GM19023 (cell line): ENCODE data around the gene UPF1.
A peak's percentile ranks its signal among the peaks of the same experiment; 100 is the strongest.

Experiments used
- ATAC-seq: cut with Tn5 transposase; IDR thresholded peaks from one replicate; pipeline ENCODE4 v1.9.1; 2021; ENCODE audit warnings: mild to moderate bottlenecking, moderate library complexity; ENCODE audit not compliant: unreplicated experiment

The UPF1 gene

DNA sequence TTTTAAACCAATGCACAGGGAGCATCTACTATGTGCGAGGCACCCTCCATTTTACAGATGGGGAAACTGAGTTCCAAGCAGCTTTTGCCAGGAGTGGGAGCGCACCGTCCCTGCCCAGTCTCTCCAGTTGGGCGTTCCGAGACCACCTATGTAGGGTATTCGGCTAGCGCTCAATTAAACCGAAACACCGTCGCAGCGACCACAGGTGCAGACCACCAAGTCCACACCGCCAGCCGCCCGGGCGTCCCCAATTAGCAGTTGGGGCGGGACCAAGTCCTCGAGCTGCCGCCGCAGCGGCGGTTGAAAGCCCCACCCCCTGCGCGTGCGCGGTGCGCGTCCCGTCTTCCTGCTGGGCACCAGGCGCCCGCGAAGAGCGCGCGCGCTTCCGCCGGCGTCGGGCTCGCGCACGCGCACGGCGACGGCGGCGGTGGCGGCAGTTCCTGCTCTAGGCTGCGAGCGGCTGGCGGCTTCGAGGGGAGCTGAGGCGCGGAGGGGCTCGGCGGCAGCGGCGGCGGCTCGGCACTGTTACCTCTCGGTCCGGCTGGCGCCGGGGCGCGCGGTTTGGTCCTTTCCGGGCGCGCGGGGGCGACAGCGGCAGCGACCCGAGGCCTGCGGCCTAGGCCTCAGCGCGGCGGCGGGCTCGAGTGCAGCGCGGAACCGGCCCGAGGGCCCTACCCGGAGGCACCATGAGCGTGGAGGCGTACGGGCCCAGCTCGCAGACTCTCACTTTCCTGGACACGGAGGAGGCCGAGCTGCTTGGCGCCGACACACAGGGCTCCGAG lies at the start of gene UPF1:
TSS of gene UPF1 (plus strand) at position 436 of the 782 bp plus-strand sequence. CDS start at position 687, 251 bp downstream.
- ATAC-seq = peak; percentile 70

DNA sequence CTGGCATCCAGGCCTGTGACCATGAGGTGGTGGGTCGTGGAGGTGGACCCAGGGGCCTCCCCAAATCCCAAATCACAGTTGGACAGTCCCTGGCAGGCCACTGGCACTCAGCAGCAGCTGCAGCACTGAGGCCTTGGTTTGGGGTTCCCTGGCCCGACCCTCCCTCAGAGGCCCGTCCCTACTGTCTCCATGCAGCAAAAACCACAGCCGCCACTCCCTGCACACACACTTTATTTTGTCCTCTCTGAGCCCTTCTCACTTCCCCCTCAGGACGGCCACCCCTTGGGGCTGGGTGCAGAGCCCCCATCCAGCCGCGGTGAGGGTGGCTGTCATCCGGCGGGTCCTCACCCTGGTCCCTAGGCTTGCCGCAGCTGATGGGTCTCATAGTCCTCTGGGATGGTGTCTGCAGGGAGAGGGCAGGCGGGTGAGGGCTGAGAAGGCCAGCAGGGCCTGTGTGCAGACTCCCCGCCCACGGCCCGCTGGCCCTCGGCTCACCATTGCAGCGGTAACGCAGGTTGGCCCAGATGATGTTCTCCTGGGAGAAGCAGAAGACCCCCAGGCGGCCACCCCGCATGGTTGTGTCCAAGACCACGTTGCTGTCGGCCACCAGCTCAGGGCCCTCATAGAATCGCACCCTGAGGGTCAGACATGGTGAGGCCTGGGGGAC lies 49.1 kb upstream of the UPF1 start:
- no peak for ATAC-seq

DNA sequence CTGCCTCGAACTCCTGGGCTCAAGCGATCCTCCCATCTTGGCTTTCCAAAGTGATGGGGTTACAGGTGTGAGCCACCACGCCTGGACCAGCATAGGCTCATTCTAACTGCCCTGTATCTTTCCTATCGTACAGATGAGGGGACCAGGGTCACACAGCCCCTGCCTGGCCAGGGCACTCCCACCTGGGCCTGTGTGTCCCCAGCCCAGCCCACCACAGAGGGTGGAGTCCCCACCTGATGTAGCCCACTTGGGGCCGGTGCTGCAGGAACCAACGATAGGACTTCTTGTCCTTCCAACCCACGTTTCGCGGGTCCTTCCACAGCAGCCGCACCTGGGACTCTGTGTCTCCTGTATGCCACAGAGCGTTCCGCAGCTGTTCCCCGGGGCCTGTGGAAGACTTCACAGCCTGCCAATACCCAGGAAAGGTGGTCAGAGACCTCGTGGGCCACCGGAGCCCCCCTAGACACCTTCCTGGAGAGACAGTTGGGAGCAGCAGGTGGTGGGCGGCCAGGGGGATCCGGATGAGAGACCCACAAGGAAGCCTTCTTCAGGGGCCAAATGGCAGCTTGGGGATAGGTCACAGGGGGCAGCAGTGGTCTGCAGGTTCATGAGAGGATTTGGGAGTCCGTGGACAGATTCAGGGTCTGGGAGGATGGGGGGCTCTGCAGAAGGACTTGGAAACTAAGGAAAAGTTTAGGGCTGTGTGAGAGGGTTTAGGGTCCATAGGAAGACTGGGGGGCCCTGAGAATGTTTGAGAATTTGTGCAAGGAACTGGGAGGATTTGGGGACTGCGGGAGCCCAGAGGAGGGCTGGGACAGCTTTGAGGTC lies 47.6 kb upstream of the UPF1 start:
- no peak for ATAC-seq

GRCh38 chr19:18784786-18785120 lies 47.0 kb upstream of the UPF1 start:
- no peak for ATAC-seq

- no peak for ATAC-seq
These were observed 46.3 kb upstream of the UPF1 start for GRCh38 chr19:18785179-18786124.

- no peak for ATAC-seq
These were observed 43.0 kb upstream of the UPF1 start for GRCh38 chr19:18788529-18789421.

DNA sequence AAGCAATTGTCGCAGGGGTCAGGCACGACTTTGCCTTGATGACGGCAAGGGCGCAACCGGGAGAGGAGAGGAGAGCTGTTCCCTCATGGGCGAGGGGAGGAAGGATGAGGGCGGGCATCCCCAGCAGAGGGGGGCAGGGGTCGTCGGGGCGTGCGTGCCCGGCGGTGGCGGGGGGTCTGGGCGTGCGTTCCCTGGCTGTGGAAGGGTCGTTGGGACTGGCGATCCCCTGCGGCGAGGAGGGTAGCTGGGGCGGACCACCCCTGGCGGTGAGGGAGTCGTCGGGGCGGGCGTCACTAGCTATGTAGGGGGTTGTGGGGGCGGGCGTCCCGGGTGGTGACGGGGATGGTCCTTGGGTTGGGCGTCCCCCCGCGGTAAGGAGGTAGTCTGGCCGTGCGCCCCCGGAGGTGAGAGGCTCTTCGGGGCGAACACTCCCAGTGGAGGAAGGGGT lies 42.3 kb upstream of the UPF1 start:
- ATAC-seq = no peak

DNA sequence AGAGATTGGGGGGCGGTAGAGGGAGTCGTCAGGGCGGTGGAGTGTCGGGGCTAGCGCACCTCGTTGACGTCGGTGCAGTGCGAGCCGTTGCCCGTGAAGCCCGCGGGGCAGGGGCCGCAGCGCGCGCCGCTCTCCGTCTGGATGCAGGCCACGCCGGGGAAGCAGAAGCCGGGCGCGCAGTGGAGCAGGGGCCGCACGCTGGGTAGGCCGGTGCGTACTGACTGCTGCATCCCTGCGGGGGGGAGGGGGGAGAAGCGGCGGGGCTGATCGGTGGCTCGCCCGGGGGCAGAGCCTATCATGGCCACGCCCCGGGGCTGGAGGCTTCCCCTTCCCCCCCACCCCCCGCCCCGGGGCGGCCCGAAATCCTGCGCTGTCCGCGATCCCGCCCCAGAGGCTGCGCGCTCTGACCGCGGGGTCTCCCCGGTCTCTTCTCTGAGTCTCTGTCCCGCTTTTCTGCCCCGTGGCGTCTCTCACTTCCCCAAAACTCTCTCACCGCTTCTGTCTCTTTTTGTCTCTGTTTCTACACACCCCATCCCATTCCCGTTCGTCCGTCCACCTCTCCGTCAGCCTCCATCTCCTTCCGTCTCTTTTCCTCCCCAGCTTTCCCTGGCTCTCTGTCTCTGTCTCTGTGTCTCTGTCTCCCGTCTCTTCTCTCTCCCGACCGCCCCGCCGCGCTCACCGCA lies 41.7 kb upstream of the UPF1 start:
- no peak for ATAC-seq

- ATAC-seq = no peak
These were observed 41.0 kb upstream of the UPF1 start, which contains the start of gene COMP for GRCh38 chr19:18790566-18791314. Gene COMP (minus strand): TSS chr19:18791305. CDS start chr19:18791269, 36 bp downstream.

GRCh38 chr19:18791315-18791678 lies 40.5 kb upstream of the UPF1 start:
- no peak for ATAC-seq

- ATAC-seq = no peak
These were observed 39.1 kb upstream of the UPF1 start for GRCh38 chr19:18792661-18793060.

DNA sequence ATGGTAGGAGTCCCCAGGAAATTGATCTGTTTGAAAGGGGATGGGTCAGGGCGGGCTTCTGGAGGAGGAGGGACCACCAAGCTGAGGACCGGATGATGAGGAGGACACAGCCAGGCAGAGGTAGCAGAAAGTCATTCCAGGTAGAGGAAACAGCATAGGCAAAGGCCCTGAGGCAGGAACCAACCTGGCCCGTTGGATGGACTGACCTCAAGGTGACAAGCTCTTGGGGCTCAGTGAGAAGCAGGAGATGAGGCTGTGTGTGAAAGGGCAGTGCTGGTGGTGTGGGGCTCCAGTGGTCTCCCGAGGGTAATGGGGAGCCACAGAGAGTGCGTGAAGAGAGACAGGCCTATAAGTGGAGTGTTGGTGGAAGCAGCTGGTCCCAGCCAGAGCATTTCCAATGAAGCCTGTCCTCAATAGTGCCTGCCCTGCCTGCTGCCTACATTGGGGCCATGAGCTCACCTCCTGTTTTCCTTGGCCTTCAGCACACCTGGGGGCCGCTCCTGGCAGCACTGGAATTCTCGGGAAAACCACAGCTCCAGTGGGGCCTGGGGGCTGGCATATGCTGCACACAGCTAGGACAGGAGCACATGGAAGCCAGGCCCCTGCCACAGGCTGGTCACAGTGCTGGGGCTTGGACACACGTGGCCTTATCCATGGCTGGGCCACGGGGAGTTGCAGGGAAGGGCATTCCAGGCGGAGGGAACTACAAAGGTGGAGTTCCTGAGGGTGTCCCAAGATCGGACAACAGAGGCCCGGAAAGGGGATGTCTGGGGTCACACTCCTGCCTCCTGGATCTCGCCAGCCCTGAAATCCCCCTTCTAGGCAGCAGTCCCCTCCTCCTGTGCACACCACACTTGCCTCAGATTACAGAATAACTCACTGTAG lies 38.4 kb upstream of the UPF1 start:
- ATAC-seq = no peak

DNA sequence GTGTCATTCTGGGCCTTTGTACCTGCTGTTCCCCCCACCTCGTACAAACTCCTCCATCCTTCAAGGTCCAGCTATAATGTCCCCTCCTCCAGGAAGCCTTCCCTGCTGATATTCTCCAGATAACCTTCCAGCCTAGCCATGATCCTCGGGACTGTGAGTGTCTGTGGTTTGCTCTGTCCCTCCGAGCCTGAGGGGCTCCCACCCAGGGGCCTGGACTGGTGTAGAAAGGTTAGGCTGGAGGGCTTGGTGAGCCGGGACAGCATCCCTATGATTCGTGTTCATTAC lies 37.8 kb upstream of the UPF1 start:
- no peak for ATAC-seq

DNA sequence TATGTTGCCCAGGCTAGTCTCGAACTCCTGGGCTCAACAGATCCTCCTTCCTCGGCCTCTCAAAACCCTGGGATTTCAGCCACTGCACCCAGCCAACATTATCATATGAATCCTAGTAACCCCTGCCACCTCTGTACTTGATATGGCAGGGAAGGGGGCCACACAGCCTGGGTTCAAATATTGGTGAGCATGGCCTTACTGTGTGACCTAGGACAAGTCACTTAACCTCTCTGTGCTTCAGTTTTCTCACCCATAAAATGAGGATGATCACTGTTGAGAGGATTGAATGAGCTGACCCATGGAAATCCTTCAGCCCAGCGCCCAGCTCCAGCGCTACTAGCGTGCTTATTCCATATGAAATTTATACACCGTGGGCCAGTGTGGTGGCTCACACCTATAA lies 37.1 kb upstream of the UPF1 start:
- no peak for ATAC-seq

GRCh38 chr19:18795540-18795939 lies 36.2 kb upstream of the UPF1 start:
- ATAC-seq = no peak

- no peak for ATAC-seq
These were observed 35.5 kb upstream of the UPF1 start for GRCh38 chr19:18796239-18796638.
